ENCODE measurements around the gene MACROD1.
A peak's percentile ranks its signal among the peaks of the same experiment; 100 is the strongest.

MACROD1 gene

GRCh38 chr11:64027651-64028397 lies 138.1 kb downstream of the MACROD1 start:
- DNase-seq: no peak

GRCh38 chr11:64026575-64027205 lies 139.2 kb downstream of the MACROD1 start:
- no peak for DNase-seq

GRCh38 chr11:64025205-64025604 lies 140.7 kb downstream of the MACROD1 start:
- no peak for DNase-seq

- peak; percentile 40 for DNase-seq
Measured at GRCh38 chr11:64023712-64024710, 141.9 kb downstream of the MACROD1 start.

- no peak for DNase-seq
Measured at GRCh38 chr11:64022125-64022784, 143.7 kb downstream of the MACROD1 start.

- peak; percentile 51 for DNase-seq
Measured at GRCh38 chr11:64021757-64022093, 144.2 kb downstream of the MACROD1 start.

GRCh38 chr11:64020976-64021756 lies 144.7 kb downstream of the MACROD1 start:
- DNase-seq: peak; percentile 69

GRCh38 chr11:64019106-64020037 lies 146.5 kb downstream of the MACROD1 start:
- DNase-seq: no peak

- DNase-seq: no peak
Measured at GRCh38 chr11:64018310-64018709, 147.6 kb downstream of the MACROD1 start.

GRCh38 chr11:64017945-64018224 lies 148.0 kb downstream of the MACROD1 start:
- DNase-seq: no peak

GRCh38 chr11:64015935-64016845 lies 149.7 kb downstream of the MACROD1 start:
- peak; percentile 47 for DNase-seq

- no peak for DNase-seq
Measured at GRCh38 chr11:64015510-64015909, 150.4 kb downstream of the MACROD1 start.

- DNase-seq: no peak
Measured at GRCh38 chr11:64014356-64014755, 151.6 kb downstream of the MACROD1 start.

GRCh38 chr11:64013141-64013896 lies 152.6 kb downstream of the MACROD1 start:
- DNase-seq: no peak

- no peak for DNase-seq
Measured at GRCh38 chr11:64011371-64011770, 154.5 kb downstream of the MACROD1 start.

- no peak for DNase-seq
Measured at GRCh38 chr11:64010783-64011182, 155.1 kb downstream of the MACROD1 start.

GRCh38 chr11:64009710-64010109 lies 156.2 kb downstream of the MACROD1 start:
- DNase-seq: no peak

- DNase-seq: no peak
Measured at GRCh38 chr11:64008914-64009633, 156.8 kb downstream of the MACROD1 start.

All from DMS79 (cell line).